ENCODE results near the gene ALG9. TPM values are rescaled to one million over a fixed set of nuclear protein-coding genes. Genes with fewer than 3 reads are reported as not detected.

ALG9 gene
- total RNA-seq, 1 donor from 2014 or later, result 24.9 TPM

DNA sequence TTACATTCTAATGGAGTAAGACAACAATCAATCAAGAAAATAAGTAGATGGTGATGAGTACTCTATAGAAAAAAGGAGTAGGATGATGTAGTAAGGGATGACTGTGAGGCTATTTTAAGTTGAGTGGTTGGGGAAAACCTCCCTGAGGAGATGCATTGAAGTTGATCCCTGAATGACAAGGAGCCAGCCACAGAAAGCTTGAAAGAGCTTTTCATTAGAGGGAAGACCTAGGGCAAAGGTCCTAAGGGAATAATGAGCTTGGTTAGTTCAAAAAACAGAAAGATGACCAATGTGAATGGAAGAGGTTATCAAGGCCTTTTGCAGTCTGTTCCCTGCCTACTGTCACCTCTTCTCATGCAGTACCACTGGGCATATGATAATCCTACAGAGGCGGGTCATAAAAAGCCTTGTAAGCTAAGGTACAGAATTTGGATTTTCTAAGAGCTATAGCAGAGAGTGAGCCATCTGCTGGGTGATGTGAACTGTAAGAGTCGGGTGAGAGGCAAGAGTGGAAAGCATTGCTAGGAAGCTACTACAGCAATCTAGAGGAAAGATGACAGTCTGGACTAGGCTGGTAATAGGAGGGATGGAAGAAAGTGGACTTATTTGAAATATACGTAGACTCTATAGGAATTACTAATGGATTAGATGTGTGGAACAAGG, 108.3 kb downstream of the ALG9 start:
- FAIRE-seq (no peak), DNase-seq (ENCODE audit: low read depth) (no peak)
- Histone ChIP-seq H3K27me3 (ENCODE audit: insufficient read depth, low read length) (no peaks in the 10 kb centered on the region), H2AFZ (ENCODE audit: low read depth, low read length) (no peak overlapping the region), H3K79me2 (ENCODE audit: insufficient read depth, low read length) (peaks cover 49% of the 10 kb centered on the region), H3K4me1 (ENCODE audit: insufficient read depth, low read length) (peaks cover 10% of the 10 kb centered on the region), H3K4me2 (ENCODE audit: low read length) (no peak overlapping the region), H4K20me1 (ENCODE audit: insufficient read depth, low read length) (peaks cover 25% of the 10 kb centered on the region), H3K27ac (ENCODE audit: low read depth, low read length) (no peak overlapping the region), H3K4me3 (ENCODE audit: insufficient read depth, low read depth, low read length) (no peak overlapping the region), H3K9me3 (ENCODE audit: insufficient read depth, low read depth, low read length) (no peaks in the 10 kb centered on the region), H3K9ac (ENCODE audit: low read length) (no peak overlapping the region), H3K36me3 (ENCODE audit: insufficient read depth, low read length) (peaks cover 38% of the 10 kb centered on the region)
- TF ChIP-seq EZH2 (IDR thresholded peaks at IDR 0.05; ENCODE audit: insufficient read depth, low read length), result no peak
- TF ChIP-seq, protein P1, sequence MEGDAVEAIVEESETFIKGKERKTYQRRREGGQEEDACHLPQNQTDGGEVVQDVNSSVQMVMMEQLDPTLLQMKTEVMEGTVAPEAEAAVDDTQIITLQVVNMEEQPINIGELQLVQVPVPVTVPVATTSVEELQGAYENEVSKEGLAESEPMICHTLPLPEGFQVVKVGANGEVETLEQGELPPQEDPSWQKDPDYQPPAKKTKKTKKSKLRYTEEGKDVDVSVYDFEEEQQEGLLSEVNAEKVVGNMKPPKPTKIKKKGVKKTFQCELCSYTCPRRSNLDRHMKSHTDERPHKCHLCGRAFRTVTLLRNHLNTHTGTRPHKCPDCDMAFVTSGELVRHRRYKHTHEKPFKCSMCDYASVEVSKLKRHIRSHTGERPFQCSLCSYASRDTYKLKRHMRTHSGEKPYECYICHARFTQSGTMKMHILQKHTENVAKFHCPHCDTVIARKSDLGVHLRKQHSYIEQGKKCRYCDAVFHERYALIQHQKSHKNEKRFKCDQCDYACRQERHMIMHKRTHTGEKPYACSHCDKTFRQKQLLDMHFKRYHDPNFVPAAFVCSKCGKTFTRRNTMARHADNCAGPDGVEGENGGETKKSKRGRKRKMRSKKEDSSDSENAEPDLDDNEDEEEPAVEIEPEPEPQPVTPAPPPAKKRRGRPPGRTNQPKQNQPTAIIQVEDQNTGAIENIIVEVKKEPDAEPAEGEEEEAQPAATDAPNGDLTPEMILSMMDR (IDR thresholded peaks at IDR 0.05; ENCODE audit: insufficient read depth, low read depth, low read length), result no peak
- Mint-ChIP-seq H3K36me3 (ENCODE audit: low read depth, unreplicated experiment) (peaks cover 5% of the 10 kb centered on the region), H3K27me3 (ENCODE audit: low read depth, unreplicated experiment) (no peaks in the 10 kb centered on the region), H3K4me1 (ENCODE audit: low read depth, unreplicated experiment) (peaks cover 29% of the 10 kb centered on the region), H3K9me3 (ENCODE audit: unreplicated experiment) (no peaks in the 10 kb centered on the region), H3K4me3 (ENCODE audit: unreplicated experiment) (no peak overlapping the region), H3K27ac (ENCODE audit: unreplicated experiment) (no peak overlapping the region)

DNA sequence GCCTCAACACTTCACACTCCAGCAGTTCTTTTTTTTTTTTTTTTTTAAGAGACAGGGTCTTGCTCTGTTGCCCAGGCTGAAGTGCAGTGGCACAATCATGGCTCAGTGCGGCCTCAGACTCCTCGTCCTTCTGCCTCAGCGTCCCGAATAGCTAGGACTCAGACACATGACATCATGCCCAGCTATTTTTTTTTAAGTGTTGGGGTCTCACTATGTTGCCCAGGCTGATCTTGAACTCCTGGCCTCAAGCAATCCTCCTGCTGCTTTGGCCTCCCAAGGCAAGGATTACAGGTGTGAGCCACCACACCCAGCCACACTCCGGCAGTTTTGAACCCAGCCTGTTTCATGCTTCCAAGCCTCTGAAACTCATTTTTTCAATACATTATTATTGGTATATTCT, 108.9 kb downstream of the ALG9 start:
- H3K79me2 ChIP-seq (ENCODE audit: insufficient read depth, low read length), result peaks cover 49% of the 10 kb centered on the region
- no peaks in the 10 kb centered on the region for H3K27me3 ChIP-seq (ENCODE audit: insufficient read depth, low read length)
- no peak overlapping the region for H2AFZ ChIP-seq (ENCODE audit: low read depth, low read length)
- peaks cover 10% of the 10 kb centered on the region for H3K4me1 ChIP-seq (ENCODE audit: insufficient read depth, low read length)
- Mint-ChIP-seq H3K4me3 (ENCODE audit: unreplicated experiment) (no peak overlapping the region), H3K27ac (ENCODE audit: unreplicated experiment) (no peak overlapping the region), H3K36me3 (ENCODE audit: low read depth, unreplicated experiment) (peaks cover 5% of the 10 kb centered on the region), H3K4me1 (ENCODE audit: low read depth, unreplicated experiment) (peaks cover 29% of the 10 kb centered on the region), H3K9me3 (ENCODE audit: unreplicated experiment) (no peaks in the 10 kb centered on the region), H3K27me3 (ENCODE audit: low read depth, unreplicated experiment) (no peaks in the 10 kb centered on the region)
- H4K20me1 ChIP-seq (ENCODE audit: insufficient read depth, low read length), result peaks cover 25% of the 10 kb centered on the region
- no peak overlapping the region for H3K4me2 ChIP-seq (ENCODE audit: low read length)
- H3K36me3 ChIP-seq (ENCODE audit: insufficient read depth, low read length), result peaks cover 43% of the 10 kb centered on the region
- TF ChIP-seq, protein P1 (IDR thresholded peaks at IDR 0.05; ENCODE audit: insufficient read depth, low read depth, low read length), result no peak
- TF ChIP-seq EZH2 (IDR thresholded peaks at IDR 0.05; ENCODE audit: insufficient read depth, low read length), result no peak
- no peak for DNase-seq (ENCODE audit: low read depth)
- H3K4me3 ChIP-seq (ENCODE audit: insufficient read depth, low read depth, low read length), result no peak overlapping the region
- H3K9ac ChIP-seq (ENCODE audit: low read length), result no peak overlapping the region
- H3K27ac ChIP-seq (ENCODE audit: low read depth, low read length), result no peak overlapping the region
- FAIRE-seq, result no peak
- no peaks in the 10 kb centered on the region for H3K9me3 ChIP-seq (ENCODE audit: insufficient read depth, low read depth, low read length)

DNA sequence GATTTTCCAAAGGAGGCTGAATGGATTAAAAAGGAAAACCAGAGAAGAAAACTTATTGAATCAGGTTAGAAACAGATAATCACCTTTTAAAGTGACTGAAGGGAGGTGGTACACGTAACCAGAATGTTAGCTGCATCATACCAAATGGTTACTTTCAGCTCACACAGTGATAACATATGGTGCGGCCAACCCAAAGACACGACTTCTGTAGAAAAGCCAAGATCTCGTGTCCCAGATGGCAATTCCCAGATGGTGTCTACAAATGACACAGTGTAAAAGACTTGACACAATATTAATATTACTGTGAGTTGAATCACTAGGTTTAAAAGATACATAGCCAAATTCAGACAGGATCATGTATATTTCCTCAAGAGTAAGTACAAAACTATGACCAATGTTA, 110.3 kb downstream of the ALG9 start:
- Histone ChIP-seq H3K9me3 (ENCODE audit: insufficient read depth, low read depth, low read length) (no peaks in the 10 kb centered on the region), H2AFZ (ENCODE audit: low read depth, low read length) (no peak overlapping the region), H3K27me3 (ENCODE audit: insufficient read depth, low read length) (no peaks in the 10 kb centered on the region), H3K4me3 (ENCODE audit: insufficient read depth, low read depth, low read length) (no peak overlapping the region), H4K20me1 (ENCODE audit: insufficient read depth, low read length) (peaks cover 25% of the 10 kb centered on the region), H3K27ac (ENCODE audit: low read depth, low read length) (no peak overlapping the region), H3K4me2 (ENCODE audit: low read length) (no peak overlapping the region), H3K36me3 (ENCODE audit: insufficient read depth, low read length) (peaks cover 45% of the 10 kb centered on the region), H3K9ac (ENCODE audit: low read length) (no peak overlapping the region), H3K79me2 (ENCODE audit: insufficient read depth, low read length) (peaks cover 48% of the 10 kb centered on the region), H3K4me1 (ENCODE audit: insufficient read depth, low read length) (peaks cover 4% of the 10 kb centered on the region)
- Mint-ChIP-seq H3K36me3 (ENCODE audit: low read depth, unreplicated experiment) (peaks cover 5% of the 10 kb centered on the region), H3K27me3 (ENCODE audit: low read depth, unreplicated experiment) (no peaks in the 10 kb centered on the region), H3K4me1 (ENCODE audit: low read depth, unreplicated experiment) (peaks cover 25% of the 10 kb centered on the region), H3K27ac (ENCODE audit: unreplicated experiment) (no peak overlapping the region), H3K4me3 (ENCODE audit: unreplicated experiment) (no peak overlapping the region), H3K9me3 (ENCODE audit: unreplicated experiment) (no peaks in the 10 kb centered on the region)
- FAIRE-seq (no peak), DNase-seq (ENCODE audit: low read depth) (no peak)
- TF ChIP-seq, protein P1 (IDR thresholded peaks at IDR 0.05; ENCODE audit: insufficient read depth, low read depth, low read length), result no peak
- no peak for TF ChIP-seq EZH2 (IDR thresholded peaks at IDR 0.05; ENCODE audit: insufficient read depth, low read length)
